ENCODE measurements around the gene CCDC136.

CCDC136 gene

GRCh38 chr7:128830231-128831177 lies 38.7 kb downstream of the CCDC136 start, which contains the start of gene FLNC:
FLNC (plus strand) TSS chr7:128830406; CDS start chr7:128830638, 232 bp downstream.
- peak within 1 kb of the TSS; percentile 90 for H3K4me3 ChIP-seq (ENCODE audit: low read depth, low read length)
- in situ Hi-C loops (cut with HindIII; ENCODE audit: low sequenced_read_pairs), result no loop called here
- peak; percentile 80 for DNase-seq (ENCODE audit: low read depth, low spot score)
- TF ChIP-seq, protein P1, sequence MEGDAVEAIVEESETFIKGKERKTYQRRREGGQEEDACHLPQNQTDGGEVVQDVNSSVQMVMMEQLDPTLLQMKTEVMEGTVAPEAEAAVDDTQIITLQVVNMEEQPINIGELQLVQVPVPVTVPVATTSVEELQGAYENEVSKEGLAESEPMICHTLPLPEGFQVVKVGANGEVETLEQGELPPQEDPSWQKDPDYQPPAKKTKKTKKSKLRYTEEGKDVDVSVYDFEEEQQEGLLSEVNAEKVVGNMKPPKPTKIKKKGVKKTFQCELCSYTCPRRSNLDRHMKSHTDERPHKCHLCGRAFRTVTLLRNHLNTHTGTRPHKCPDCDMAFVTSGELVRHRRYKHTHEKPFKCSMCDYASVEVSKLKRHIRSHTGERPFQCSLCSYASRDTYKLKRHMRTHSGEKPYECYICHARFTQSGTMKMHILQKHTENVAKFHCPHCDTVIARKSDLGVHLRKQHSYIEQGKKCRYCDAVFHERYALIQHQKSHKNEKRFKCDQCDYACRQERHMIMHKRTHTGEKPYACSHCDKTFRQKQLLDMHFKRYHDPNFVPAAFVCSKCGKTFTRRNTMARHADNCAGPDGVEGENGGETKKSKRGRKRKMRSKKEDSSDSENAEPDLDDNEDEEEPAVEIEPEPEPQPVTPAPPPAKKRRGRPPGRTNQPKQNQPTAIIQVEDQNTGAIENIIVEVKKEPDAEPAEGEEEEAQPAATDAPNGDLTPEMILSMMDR (IDR thresholded peaks at IDR 0.05; ENCODE audit: low read depth, low read length), result no peak

DNA sequence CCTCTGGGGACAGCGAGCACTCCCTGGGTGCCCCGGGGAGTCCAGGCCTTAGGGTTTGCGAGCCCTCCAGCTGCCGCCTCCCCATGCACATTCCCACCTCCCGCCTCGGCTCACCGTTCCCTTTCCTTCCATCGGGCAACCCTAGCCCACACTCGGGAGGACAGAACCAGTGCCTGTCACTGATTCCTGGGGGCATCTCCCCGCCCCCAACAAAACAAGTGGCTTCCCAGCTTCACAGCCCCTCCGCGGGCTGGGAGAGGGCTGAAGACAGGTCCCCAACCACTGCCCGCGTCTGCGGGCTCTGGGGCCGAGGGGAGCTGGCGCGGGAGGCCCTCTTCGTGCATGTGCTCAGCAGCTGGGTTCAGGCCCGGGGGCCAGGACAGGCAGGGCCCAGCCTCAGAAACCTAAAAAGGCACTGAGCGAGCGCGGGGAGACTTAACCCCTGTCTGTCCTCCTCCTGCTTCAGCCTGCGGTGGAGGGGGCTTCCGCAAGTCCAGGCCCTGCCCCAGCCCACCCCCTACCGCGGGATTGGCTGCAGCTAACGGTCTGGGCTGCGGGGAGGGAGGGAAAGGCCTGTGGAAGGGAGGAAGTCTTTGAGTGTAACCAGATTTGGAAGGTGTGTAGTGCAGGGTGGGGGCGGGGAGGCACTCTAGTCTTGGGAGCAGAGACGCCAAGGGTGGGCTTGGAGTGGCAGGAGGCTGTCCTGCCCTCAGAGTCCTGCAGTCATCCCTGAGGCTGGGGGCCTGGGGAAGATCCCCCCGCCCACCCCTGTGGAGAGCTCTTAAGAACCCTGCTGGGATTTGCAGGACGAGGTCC lies 39.6 kb downstream of the CCDC136 start:
- peak; percentile 87 for DNase-seq (ENCODE audit: low read depth, low spot score)
- in situ Hi-C loops (cut with HindIII; ENCODE audit: low sequenced_read_pairs), result no loop called here
- TF ChIP-seq, protein P1 (IDR thresholded peaks at IDR 0.05; ENCODE audit: low read depth, low read length), result no peak
- peak overlapping the region; percentile 90 for H3K4me3 ChIP-seq (ENCODE audit: low read depth, low read length)

- in situ Hi-C loops (cut with HindIII; ENCODE audit: low sequenced_read_pairs), result no loop called here
- H3K4me3 ChIP-seq (ENCODE audit: low read depth, low read length), result peak overlapping the region; percentile 90
- DNase-seq (ENCODE audit: low read depth, low spot score), result peak; percentile 72
- TF ChIP-seq, protein P1 (IDR thresholded peaks at IDR 0.05; ENCODE audit: low read depth, low read length), result no peak
These were observed 40.5 kb downstream of the CCDC136 start for GRCh38 chr7:128831994-128832879.

GRCh38 chr7:128832880-128833147 lies 41.0 kb downstream of the CCDC136 start:
- in situ Hi-C loops (cut with HindIII; ENCODE audit: low sequenced_read_pairs), result no loop called here
- TF ChIP-seq, protein P1 (IDR thresholded peaks at IDR 0.05; ENCODE audit: low read depth, low read length), result no peak
- H3K4me3 ChIP-seq (ENCODE audit: low read depth, low read length), result peak overlapping the region; percentile 90
- no peak for DNase-seq (ENCODE audit: low read depth, low spot score)

- TF ChIP-seq, protein P1 (IDR thresholded peaks at IDR 0.05; ENCODE audit: low read depth, low read length), result no peak
These were observed 41.6 kb downstream of the CCDC136 start for GRCh38 chr7:128833148-128833945.

More at GRCh38 chr7:128833148-128833945, 41.6 kb downstream of the CCDC136 start:
- H3K4me3 ChIP-seq (ENCODE audit: low read depth, low read length), result peak overlapping the region; percentile 90
- DNase-seq (ENCODE audit: low read depth, low spot score), result peak; percentile 95
- in situ Hi-C loops (cut with HindIII; ENCODE audit: low sequenced_read_pairs), result no loop called here

Data from astrocyte of the spinal cord (primary cell).